Nephron progenitor cell (in vitro differentiated cells): ENCODE data around the gene ZNF524.

Experiments
- DNase-seq: peaks from one replicate; pipeline ENCODE4 v3.0.0; 2021
- H3K27ac Mint-ChIP-seq: 2 replicates; pipeline ENCODE4 v1.8.0; 2021; ENCODE audit warnings: mild to moderate bottlenecking, moderate library complexity, mixed read lengths
- H3K27me3 Mint-ChIP-seq: 2 replicates; pipeline ENCODE4 v1.8.0; 2021; ENCODE audit warnings: mild to moderate bottlenecking, low read depth, mixed read lengths; ENCODE audit not compliant: poor library complexity
- H3K36me3 Mint-ChIP-seq: 2 replicates; pipeline ENCODE4 v1.8.0; 2021; ENCODE audit warnings: low read depth, mixed read lengths
- H3K4me1 Mint-ChIP-seq: 2 replicates; pipeline ENCODE4 v1.8.0; 2021; ENCODE audit warnings: mixed read lengths
- H3K4me3 Mint-ChIP-seq: 2 replicates; pipeline ENCODE4 v1.8.0; 2021; ENCODE audit warnings: mild to moderate bottlenecking, moderate library complexity, mixed read lengths
- H3K9me3 Mint-ChIP-seq: 2 replicates; pipeline ENCODE4 v1.8.0; 2021; ENCODE audit warnings: mild to moderate bottlenecking, moderate library complexity, mixed read lengths
- TF ChIP-seq, protein P1 (sequence below): fragments of 200-600 bp; sonication (generic); IDR thresholded peaks from 2 replicates; pipeline ENCODE4 v1.5.0; 2021; ENCODE audit warnings: antibody characterized with exemption

Gene ZNF524

DNA sequence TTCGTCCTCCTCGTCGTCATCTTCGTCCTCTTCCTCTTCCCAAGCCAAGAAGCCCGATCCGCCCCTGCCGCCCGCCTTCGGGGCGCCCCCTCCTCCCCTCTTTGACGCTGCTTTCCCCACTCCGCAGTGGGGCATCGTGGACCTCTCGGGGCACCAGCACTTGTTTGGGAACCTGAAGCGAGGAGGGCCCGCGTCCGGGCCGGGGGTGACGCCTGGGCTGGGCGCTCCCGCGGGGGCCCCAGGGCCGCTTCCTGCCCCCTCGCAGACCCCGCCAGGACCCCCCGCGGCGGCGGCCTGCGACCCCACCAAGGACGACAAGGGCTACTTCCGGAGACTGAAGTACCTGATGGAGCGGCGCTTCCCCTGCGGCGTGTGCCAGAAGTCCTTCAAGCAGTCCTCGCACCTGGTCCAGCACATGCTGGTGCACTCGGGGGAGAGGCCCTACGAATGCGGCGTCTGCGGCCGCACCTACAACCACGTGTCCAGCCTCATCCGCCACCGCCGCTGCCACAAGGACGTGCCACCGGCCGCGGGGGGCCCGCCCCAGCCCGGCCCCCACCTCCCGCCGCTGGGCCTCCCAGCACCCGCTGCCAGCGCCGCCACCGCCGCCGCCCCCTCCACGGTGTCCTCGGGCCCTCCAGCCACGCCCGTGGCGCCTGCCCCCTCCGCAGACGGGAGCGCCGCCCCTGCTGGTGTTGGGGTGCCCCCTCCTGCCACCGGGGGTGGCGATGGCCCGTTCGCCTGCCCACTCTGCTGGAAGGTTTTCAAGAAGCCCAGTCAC, 14.0 kb downstream of the ZNF524 start:
- peaks cover 12% of the 10 kb centered on the region for H3K4me1 Mint-ChIP-seq
- H3K9me3 Mint-ChIP-seq: no peaks in the 10 kb centered on the region
- no peak for DNase-seq
- peaks cover 45% of the 10 kb centered on the region for H3K36me3 Mint-ChIP-seq
- TF ChIP-seq, protein P1, sequence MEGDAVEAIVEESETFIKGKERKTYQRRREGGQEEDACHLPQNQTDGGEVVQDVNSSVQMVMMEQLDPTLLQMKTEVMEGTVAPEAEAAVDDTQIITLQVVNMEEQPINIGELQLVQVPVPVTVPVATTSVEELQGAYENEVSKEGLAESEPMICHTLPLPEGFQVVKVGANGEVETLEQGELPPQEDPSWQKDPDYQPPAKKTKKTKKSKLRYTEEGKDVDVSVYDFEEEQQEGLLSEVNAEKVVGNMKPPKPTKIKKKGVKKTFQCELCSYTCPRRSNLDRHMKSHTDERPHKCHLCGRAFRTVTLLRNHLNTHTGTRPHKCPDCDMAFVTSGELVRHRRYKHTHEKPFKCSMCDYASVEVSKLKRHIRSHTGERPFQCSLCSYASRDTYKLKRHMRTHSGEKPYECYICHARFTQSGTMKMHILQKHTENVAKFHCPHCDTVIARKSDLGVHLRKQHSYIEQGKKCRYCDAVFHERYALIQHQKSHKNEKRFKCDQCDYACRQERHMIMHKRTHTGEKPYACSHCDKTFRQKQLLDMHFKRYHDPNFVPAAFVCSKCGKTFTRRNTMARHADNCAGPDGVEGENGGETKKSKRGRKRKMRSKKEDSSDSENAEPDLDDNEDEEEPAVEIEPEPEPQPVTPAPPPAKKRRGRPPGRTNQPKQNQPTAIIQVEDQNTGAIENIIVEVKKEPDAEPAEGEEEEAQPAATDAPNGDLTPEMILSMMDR: no peak
- H3K27ac Mint-ChIP-seq: no peak overlapping the region
- no peaks in the 10 kb centered on the region for H3K27me3 Mint-ChIP-seq
- H3K4me3 Mint-ChIP-seq: no peak overlapping the region

GRCh38 chr19:55614711-55615542, 14.8 kb downstream of the ZNF524 start:
- Mint-ChIP-seq H3K27ac (no peak overlapping the region), H3K9me3 (no peaks in the 10 kb centered on the region), H3K36me3 (peaks cover 44% of the 10 kb centered on the region), H3K4me1 (peaks cover 12% of the 10 kb centered on the region), H3K27me3 (no peaks in the 10 kb centered on the region), H3K4me3 (no peak overlapping the region)
- no peak for DNase-seq
- TF ChIP-seq, protein P1: no peak

DNA sequence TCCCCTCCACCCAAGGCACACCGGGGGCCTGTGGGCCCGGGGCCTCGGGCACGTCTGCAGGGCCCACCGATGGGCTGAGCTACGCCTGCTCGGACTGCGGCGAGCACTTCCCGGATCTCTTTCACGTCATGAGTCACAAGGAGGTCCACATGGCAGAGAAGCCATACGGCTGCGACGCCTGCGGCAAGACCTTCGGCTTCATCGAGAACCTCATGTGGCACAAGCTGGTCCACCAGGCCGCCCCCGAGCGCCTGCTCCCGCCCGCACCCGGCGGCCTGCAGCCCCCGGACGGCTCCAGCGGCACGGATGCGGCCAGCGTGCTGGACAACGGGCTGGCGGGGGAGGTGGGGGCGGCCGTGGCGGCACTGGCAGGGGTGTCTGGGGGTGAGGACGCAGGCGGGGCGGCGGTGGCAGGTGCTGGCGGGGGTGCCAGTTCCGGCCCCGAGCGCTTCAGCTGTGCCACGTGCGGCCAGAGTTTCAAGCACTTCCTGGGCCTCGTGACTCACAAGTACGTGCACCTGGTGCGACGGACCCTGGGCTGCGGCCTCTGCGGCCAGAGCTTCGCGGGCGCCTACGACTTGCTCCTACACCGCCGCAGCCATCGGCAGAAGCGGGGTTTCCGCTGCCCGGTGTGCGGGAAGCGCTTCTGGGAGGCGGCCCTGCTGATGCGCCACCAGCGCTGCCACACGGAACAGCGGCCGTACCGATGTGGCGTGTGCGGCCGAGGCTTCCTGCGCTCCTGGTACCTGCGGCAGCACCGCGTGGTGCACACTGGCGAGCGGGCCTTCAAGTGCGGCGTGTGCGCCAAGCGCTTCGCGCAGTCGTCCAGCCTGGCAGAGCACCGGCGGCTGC, 15.7 kb downstream of the ZNF524 start:
- no peak overlapping the region for H3K27ac Mint-ChIP-seq
- no peak for DNase-seq
- H3K27me3 Mint-ChIP-seq: no peaks in the 10 kb centered on the region
- peaks cover 44% of the 10 kb centered on the region for H3K36me3 Mint-ChIP-seq
- TF ChIP-seq, protein P1: no peak
- peaks cover 8% of the 10 kb centered on the region for H3K4me1 Mint-ChIP-seq
- H3K9me3 Mint-ChIP-seq: no peaks in the 10 kb centered on the region
- no peak overlapping the region for H3K4me3 Mint-ChIP-seq

GRCh38 chr19:55616395-55616875, 16.3 kb downstream of the ZNF524 start:
- Mint-ChIP-seq H3K4me1 (peaks cover 5% of the 10 kb centered on the region), H3K9me3 (no peaks in the 10 kb centered on the region), H3K27me3 (no peaks in the 10 kb centered on the region)

DNA sequence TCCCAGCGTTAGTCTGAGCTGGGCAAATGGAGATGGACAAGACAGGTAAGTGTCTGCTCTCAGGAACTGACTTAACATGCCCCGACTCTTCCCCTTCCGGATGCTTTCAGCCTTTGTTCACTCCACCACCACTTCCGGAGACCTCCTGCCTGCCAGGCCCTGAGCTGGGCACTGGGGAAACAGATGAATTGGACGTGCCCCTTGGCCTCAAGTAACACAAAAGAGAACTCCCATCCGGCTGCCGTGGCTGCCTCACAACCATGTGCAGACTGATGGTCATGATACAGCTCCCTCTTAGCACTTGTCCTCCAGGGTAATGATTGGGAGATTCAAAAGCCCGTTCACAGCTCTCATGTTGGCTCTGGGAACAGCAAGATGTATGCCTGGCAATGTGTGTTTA, 17.3 kb downstream of the ZNF524 start:
- TF ChIP-seq, protein P1: no peak
- Mint-ChIP-seq H3K27ac (peak overlapping the region; percentile 93), H3K36me3 (peaks cover 39% of the 10 kb centered on the region), H3K4me3 (no peak overlapping the region), H3K4me1 (peaks cover 5% of the 10 kb centered on the region), H3K27me3 (no peaks in the 10 kb centered on the region), H3K9me3 (no peaks in the 10 kb centered on the region)
- no peak for DNase-seq

More at GRCh38 chr19:55616395-55616875, 16.3 kb downstream of the ZNF524 start:
- H3K4me3 Mint-ChIP-seq: no peak overlapping the region
- no peak for DNase-seq
- H3K36me3 Mint-ChIP-seq: peaks cover 42% of the 10 kb centered on the region
- TF ChIP-seq, protein P1: no peak
- no peak overlapping the region for H3K27ac Mint-ChIP-seq
